GM18505 (cell line): ENCODE results near the gene CFAP46.
"Not testable (repeated sequence)": the region's sequence is repeated elsewhere in the genome, so short reads cannot be mapped to it uniquely, and the experiment has no call there.

Source experiments
- ATAC-seq: cut with Tn5 transposase; IDR thresholded peaks from one replicate; pipeline ENCODE4 v1.9.1; 2021; ENCODE audit not compliant: unreplicated experiment
- POLR2A ChIP-seq: IDR thresholded peaks from 4 replicates; pipeline ENCODE4 v1.6.1; 2011; ENCODE audit warnings: borderline replicate concordance; ENCODE audit not compliant: insufficient read depth, insufficient read length; ENCODE audit errors: extremely low read depth

CFAP46 gene

DNA sequence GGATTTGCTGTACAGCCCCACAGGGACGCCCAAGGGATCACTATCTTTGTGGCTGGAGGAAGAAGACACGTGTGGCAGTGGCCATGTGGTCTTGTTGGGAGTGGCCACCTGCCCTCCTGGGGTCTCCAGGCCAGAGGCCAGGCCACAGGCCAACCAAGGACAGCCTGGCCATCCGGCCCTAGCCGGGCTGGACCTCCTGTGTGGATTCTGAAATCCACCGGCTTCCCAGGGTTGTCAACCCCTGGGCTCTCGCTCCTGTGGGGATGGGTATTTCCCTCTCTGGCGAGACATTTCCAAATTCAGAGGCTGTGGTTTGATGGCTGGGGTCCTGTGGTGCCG, 31.5 kb upstream of the CFAP46 start:
- ATAC-seq, result no peak

DNA sequence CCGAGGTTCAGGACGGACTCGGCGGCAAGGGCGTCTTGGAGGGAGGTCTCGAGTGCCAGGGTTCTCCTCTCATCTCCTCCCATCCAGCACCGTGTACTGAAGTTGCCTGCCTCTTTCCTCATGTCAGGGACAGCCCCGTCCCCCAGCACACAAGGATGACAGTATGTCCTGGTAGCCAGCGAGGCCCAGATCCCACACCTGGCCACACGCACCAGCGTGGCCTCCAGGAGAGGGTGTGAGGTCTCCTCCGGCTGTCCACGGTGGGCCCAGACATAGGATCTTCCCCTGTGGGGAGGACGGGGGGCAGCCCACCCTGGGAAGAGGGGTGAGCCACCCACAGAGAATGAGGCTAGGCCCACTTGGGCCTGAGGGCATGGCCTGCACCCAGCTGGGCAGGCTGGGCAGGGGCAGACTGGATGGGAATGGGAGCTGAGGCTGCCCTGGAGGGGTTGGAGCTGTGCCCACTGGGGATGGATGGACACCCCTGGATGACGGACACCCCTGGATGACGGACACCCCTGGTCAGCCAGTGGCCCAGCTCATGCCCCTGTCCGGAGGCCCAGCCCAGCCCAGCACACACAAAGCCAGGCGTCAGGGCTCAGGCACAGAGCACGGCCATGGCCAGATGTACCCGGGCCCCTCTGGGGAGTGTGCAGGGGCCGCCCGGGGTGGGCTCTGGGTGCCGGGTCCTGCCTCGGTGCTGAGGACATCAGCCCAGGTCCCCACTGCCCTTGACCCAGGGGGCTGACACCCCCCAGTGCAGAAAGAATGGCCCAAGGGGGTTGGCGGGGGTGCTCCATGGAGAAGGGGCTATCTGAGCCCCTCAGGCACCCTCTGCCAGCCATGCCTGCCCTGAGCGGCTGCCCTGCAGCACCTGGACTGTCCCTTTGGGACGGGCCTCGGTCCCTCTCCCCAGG, 30.9 kb upstream of the CFAP46 start:
- TF ChIP-seq POLR2A, result no peak
- no peak for ATAC-seq

More for the DNA sequence above, 31.5 kb upstream of the CFAP46 start:
- no peak for TF ChIP-seq POLR2A

GRCh38 chr10:132972149-132972985, 30.0 kb upstream of the CFAP46 start:
- no peak for TF ChIP-seq POLR2A
- no peak for ATAC-seq

- no peak for TF ChIP-seq POLR2A
- ATAC-seq, result no peak
These were observed 29.2 kb upstream of the CFAP46 start for GRCh38 chr10:132971448-132972148.

DNA sequence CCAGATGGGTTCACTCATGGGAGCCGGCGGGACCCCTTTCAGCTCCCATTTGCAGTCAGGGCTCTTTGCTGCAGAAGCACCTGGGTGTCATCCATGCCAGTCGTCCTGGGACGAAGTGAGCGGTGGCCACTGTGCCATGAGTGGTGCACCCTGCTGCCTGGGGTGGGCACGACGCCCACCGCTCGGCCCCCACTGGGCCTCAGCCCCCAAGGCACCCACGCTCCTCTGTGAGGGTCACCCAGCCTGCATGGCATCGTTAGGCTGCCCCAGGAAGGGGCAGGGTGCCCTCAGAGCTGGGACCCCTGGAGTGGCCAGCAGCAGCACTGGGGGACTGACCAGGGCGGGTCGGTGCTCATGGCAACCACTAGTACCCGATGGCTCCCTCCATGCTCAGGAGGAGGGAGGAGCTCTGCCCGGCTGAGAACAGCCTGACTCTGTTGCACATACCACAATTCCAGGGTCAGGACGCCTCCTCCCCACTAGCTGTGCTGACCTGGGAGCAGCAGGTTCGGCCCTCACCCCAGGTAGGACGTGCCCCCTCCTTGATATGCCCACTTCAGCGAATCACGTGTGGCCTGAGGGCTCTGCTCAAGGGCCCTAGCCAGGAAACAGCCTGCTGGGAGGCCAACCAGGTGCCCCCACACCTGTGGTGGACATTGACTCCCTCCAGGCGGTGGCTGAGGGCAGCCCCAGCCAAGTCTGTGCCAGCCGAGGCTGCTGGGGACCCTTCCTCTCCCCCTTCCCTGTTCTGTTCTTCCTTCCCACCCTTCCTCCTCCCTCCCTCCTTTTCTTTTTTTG, 28.5 kb upstream of the CFAP46 start:
- no peak for TF ChIP-seq POLR2A
- ATAC-seq, result no peak

- no peak for ATAC-seq
- TF ChIP-seq POLR2A, result no peak
These were observed 25.2 kb upstream of the CFAP46 start for GRCh38 chr10:132967540-132967939.

GRCh38 chr10:132965411-132966057, 23.2 kb upstream of the CFAP46 start:
- no peak for ATAC-seq
- TF ChIP-seq POLR2A, result no peak

- not testable (repeated sequence) for ATAC-seq
These were observed 22.5 kb upstream of the CFAP46 start for GRCh38 chr10:132964707-132965410.

DNA sequence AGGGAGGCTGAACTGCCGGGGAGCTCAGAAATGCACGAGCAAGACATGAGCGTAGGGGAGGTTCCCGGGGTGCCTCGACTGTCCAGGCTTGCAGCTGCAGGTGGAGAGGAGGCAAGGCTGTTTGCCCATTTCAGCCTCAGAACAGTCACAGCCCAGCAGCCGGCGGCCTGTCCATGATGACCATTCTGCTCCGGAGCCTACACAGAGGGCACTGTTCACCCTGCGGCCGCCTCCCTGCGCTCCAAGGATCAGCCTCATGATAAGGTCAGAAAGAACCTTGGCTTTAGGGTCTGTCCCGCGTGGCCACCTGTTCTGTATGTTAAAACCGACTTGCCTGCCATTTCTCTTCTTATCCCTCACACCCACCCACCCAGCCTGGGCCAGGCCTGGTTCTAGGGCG, 21.9 kb upstream of the CFAP46 start:
- ATAC-seq, result no peak
- TF ChIP-seq POLR2A, result no peak

DNA sequence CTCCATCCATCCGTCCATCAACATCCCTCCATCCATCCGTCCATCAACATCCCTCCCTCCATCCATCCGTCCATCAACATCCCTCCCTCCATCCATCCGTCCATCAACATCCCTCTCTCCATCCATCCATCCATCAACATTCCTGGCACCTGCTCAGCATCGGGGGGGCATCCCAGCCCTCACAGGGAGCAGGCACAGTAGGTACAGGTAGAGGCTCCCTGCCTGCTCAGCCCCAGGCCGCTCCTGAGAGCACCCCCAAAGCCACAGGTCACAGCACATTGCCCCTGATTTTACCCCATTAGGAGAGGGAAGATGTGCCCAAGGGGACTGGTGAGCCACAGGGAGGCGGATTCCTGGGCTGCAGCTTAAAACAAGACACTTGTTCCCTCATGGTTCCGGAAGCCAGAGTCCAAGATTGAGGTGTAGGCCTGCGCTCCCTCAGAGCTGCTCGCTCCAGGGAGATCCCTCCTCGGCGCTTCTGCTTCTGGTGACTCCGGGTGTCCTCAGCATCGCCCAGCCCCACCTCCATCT, 21.1 kb upstream of the CFAP46 start:
- TF ChIP-seq POLR2A, result no peak

GRCh38 chr10:132962623-132963429, 20.5 kb upstream of the CFAP46 start:
- no peak for TF ChIP-seq POLR2A
- peak; percentile 36 for ATAC-seq

More for the DNA sequence above, 21.1 kb upstream of the CFAP46 start:
- ATAC-seq, result no peak
